Activated T-cell treated with anti-CD3 and anti-CD28 coated beads for 1 hour (primary cell): Measurements from ENCODE around the gene ICAM4.
A peak's percentile ranks its signal among the peaks of the same experiment; 100 is the strongest.
"Not testable (repeated sequence)": the region's sequence is repeated elsewhere in the genome, so short reads cannot be mapped to it uniquely, and the experiment has no call there.

Source experiments
- DNase-seq: peaks from one replicate; pipeline ENCODE4 v3.0.0-alpha.2; 2020; ENCODE audit warnings: low read depth

The ICAM4 gene

GRCh38 chr19:10320602-10321416, 34.1 kb downstream of the ICAM4 start:
- DNase-seq: no peak

DNA sequence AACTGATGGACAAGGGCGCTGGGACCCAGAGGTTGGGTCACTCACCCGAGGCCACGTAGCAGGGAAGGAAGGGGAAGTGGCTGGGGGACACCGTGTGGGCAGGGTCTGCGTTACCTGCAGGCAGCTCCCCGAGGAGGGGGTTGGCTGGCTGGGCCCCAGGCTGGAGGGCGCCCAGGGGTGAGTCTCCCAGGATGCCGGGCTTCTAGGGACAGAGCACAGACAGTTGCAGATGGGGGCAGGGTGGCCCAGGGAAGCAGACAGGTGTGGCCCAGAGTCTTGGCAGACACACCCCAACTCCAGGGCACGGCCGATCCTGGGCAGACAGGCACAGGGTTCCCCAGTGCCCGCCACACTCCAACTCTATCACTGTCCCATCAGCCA, 34.7 kb downstream of the ICAM4 start:
- no peak for DNase-seq

GRCh38 chr19:10321874-10322835, 35.4 kb downstream of the ICAM4 start:
- DNase-seq: no peak

GRCh38 chr19:10325732-10326131, 39.0 kb downstream of the ICAM4 start:
- no peak for DNase-seq

- no peak for DNase-seq
These were observed 41.0 kb downstream of the ICAM4 start for GRCh38 chr19:10327793-10328192.

DNA sequence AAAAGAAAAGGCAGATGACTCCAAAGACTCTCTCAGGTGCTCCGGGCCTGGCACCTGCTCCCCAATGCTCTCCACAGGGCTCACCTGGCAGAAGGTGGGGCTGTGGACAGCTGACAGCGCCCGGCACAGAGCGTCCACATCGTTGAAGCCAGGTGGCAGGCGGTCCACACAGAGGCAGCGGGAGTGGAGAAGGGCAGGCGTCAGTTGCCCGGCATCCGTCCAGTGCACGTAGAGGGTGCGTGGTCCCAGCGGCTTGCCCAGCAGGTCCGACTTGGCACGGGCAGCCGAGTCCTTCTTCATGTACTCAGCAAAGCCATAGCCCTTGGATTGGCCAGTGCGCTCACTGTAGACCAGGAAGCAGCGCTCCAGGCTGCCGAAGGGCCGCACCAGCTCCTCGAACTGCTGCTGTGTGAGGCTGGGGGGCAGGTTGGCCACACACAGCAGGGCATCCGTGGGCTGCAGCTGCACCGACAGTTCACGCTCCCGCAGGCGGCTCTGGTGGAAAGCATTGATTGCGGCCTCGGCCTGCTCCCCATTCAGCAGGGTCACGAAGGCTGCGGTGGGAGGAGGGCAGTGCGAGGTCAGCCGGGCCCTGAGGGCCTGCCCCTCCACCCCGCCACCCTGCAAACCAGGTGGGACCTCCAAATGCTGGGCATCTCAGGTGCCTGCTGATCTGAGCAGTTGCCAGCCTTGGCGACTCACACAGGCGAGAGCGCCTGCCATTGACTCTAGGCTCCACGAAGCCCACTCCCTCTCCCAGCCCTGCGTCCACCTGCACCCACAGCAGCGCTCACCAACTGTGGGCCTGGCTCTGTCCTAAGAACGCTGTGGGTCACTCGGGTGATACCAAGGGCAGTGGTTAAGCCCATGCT, 42.0 kb downstream of the ICAM4 start:
- no peak for DNase-seq

DNA sequence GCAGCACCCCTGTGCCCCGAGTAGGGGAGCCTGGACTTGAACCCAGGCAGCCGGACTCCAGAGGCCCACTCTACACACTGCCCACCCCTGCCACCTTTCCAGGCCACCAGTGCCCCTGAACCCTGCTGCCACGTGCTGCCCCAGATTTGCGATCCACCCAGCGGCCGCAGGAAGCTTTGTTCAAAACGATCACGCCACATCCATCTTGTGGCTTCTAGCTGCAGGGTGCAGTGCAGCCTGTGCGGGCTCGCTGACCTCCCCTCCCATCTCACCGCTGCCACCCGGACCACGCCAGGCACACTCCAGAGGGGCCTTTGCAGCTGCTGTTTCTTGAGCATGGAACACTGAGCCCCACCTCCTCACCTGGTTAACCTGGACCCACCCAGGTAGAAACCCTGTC, 42.8 kb downstream of the ICAM4 start:
- no peak for DNase-seq

DNA sequence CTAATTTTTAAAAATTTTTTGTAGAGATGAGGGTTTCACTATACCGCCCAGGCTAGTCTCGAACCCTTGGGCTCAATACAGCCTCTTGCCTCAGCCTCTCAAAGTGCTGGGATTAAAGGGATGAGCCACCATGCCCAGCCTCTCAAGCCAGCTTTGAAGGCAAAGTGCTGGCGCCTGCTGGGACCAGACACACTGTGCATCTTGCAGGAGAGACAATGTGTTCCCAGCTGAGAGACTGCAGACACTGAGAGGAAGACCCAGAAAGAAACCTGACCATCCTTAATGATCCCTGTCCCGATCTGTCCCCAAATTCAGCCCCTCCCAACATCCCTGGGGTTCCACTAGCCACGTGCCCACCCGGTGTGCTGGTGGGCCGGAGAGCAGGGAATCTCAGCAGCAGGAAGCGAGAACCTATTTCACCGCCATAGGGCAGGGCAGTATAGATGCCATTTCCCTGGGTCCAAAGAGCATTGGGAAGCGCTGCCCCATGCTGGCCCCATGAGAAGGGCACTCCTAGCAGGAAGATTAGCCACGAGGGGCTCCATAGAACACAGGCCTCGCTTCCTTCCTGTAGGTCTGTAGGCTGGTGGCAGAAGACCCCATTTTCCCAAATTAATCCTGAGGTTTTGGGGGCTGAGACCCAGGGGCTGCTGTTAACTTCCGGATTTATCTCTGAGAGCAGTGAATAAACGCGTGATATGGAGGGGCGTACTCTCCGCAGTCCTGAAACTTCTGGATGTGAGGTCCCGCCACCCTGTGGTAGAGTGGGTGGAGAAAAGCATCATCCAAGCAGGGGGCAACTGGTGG, 45.6 kb downstream of the ICAM4 start:
- no peak for DNase-seq

DNA sequence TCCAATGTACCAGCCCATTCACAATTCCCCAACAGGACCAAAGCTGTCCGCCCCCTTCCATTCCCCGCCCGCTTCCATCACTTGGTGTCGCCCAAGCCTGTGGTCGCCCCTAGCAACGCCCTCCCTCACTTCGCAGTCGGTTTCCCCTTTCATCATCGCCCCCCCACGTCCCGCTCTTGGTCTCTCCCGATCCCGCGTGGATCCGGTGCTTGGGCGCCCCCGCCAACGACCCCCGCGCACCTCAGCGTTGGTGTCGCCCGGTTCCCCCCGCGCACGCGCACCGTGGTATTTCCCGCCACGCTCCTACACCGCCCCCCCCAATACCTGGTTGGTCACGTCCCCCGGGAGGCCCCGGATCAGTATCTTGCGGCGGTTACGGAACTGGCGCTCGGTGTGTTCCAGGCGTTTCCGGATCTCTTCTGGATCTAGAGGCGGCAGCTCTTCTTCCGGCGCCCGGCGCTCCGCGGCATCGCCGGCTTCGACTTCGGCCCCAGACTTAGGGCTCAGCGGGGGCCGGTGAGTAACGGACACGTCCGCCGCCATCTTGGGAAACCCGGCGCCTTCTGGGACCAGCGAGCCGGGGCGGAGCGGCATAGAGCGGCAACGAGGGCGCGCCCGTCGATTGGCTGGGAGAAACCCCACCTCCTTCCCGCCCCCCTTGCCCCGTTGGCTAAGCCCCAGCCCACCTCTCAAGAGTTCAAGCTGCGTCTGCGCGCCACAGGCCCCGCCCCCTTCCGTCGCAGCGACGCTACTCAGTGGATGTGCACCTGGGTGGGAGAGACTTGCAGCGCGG, 46.4 kb downstream of the ICAM4 start, which contains the start of gene RAVER1:
TSS of gene RAVER1 (minus strand) at position 565 of the 793 bp plus-strand sequence. CDS start at position 543, 22 bp downstream.
- DNase-seq: peak; percentile 97

DNA sequence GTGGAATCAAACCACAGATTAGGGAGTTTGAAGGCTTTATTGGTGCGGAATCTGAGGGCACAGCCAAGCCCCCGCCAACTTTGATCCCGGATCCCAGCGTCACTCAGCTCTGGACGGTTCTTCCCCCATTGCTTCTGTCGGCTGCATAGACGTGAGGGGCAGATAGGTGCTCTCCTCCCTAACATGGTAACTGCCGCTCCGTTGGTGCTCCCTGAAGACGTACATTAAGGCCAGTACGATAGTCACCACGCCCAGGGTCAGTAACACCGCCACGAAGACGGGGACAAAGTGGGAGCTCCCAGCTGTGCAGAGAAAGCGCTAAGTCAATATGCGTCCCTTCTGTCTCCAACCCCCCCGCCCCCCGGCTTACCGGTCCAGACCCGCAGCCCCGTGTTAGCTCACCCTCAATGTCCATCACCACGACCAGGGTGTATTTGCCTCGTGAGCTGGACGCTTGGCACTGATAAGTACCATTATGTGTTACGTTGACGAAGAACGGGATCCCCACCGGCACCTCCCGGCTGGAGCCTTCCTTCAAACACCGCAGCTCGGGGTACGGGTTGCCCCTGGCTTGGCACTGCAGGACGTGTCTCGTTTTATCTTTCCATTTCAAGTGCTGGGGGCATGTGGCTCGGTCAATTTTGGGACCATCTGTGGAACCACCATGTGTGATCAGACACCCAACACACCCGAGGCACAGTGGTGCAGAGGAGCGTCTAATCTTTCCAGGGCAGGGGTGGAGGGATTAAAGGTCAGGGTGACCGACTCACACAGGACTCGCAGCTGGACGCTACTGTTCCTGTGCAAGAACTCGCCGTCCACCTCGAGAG, 47.2 kb downstream of the ICAM4 start:
- DNase-seq: no peak

- DNase-seq: no peak
These were observed 48.0 kb downstream of the ICAM4 start for GRCh38 chr19:10334588-10335351.

- DNase-seq: no peak
These were observed 48.7 kb downstream of the ICAM4 start for GRCh38 chr19:10335352-10335985.

GRCh38 chr19:10336725-10337124, 50.0 kb downstream of the ICAM4 start:
- DNase-seq: not testable (repeated sequence)
